Hindlimb muscle (tissue), 1 donor: ENCODE results near the gene LARP1. TPM values are rescaled to one million over a fixed set of nuclear protein-coding genes. Genes with fewer than 3 reads are reported as not detected.
"Not testable (repeated sequence)": the region's sequence is repeated elsewhere in the genome, so short reads cannot be mapped to it uniquely, and the experiment has no call there.

Experiments
- DNase-seq: peaks from one replicate; pipeline ENCODE4 v3.0.0-alpha.2; 2013
- polyA plus RNA-seq: library from polyadenylated mRNA; unstranded; fragments of 120-200 nt; gene quantifications from one replicate; pipeline ENCODE4 v1.2.1, GENCODE V29; 2013; ENCODE audit not compliant: insufficient read length

The LARP1 gene
- polyA plus RNA-seq, 1 donor, result 109 TPM

- no peak for DNase-seq
These were observed 39.5 kb downstream of the LARP1 start for GRCh38 chr5:154794525-154795234.

- no peak for DNase-seq
These were observed 40.0 kb downstream of the LARP1 start for GRCh38 chr5:154795235-154795596.

GRCh38 chr5:154797762-154798161 lies 42.6 kb downstream of the LARP1 start:
- DNase-seq, result no peak

- DNase-seq, result no peak
These were observed 45.4 kb downstream of the LARP1 start for GRCh38 chr5:154800582-154800981.

GRCh38 chr5:154801083-154801482 lies 45.9 kb downstream of the LARP1 start:
- DNase-seq, result no peak

- no peak for DNase-seq
These were observed 46.9 kb downstream of the LARP1 start for GRCh38 chr5:154802050-154802449.

- DNase-seq, result no peak
These were observed 51.0 kb downstream of the LARP1 start for GRCh38 chr5:154806176-154806575.

GRCh38 chr5:154811239-154811638 lies 56.1 kb downstream of the LARP1 start:
- no peak for DNase-seq

GRCh38 chr5:154811653-154812465 lies 56.7 kb downstream of the LARP1 start:
- DNase-seq, result peak; percentile 56

GRCh38 chr5:154813158-154813557 lies 58.0 kb downstream of the LARP1 start:
- DNase-seq, result no peak

GRCh38 chr5:154813736-154814135 lies 58.6 kb downstream of the LARP1 start:
- DNase-seq, result no peak

GRCh38 chr5:154815025-154815424 lies 59.8 kb downstream of the LARP1 start:
- DNase-seq, result no peak

- no peak for DNase-seq
These were observed 60.6 kb downstream of the LARP1 start for GRCh38 chr5:154815684-154816247.

GRCh38 chr5:154816891-154817492 lies 61.8 kb downstream of the LARP1 start:
- DNase-seq, result no peak

GRCh38 chr5:154817815-154818214 lies 62.6 kb downstream of the LARP1 start:
- DNase-seq, result no peak

- no peak for DNase-seq
These were observed 63.4 kb downstream of the LARP1 start for GRCh38 chr5:154818471-154819116.

GRCh38 chr5:154819546-154819945 lies 64.4 kb downstream of the LARP1 start:
- no peak for DNase-seq

- no peak for DNase-seq
These were observed 65.2 kb downstream of the LARP1 start for GRCh38 chr5:154820383-154820782.

GRCh38 chr5:154822896-154823295 lies 67.7 kb downstream of the LARP1 start:
- not testable (repeated sequence) for DNase-seq

GRCh38 chr5:154823605-154824004 lies 68.4 kb downstream of the LARP1 start:
- DNase-seq, result no peak

- DNase-seq, result no peak
These were observed 68.9 kb downstream of the LARP1 start for GRCh38 chr5:154824070-154824469.

- no peak for DNase-seq
These were observed 74.0 kb downstream of the LARP1 start for GRCh38 chr5:154829181-154829588.
